OCI-LY1 (cell line): Measurements from ENCODE around the gene INTS3.

Experiments used
- H2AFZ ChIP-seq: fragments of 200-600 bp; sonication (generic), shearing (Covaris generic); 2 replicates; pipeline ENCODE4 v1.6.0; 2014; ENCODE audit warnings: antibody characterized with exemption, mild to moderate bottlenecking, low read length
- H3F3A ChIP-seq: fragments of 200-600 bp; sonication (generic), shearing (Covaris generic); 2 replicates; pipeline ENCODE4 v1.6.0; 2014; ENCODE audit warnings: mild to moderate bottlenecking, antibody characterized with exemption, low read length, moderate library complexity; ENCODE audit not compliant: insufficient read depth
- H3K27ac ChIP-seq: fragments of 200-600 bp; sonication (generic); 2 replicates; pipeline ENCODE4 v1.5.1; 2014; ENCODE audit warnings: low read length, mixed run types, mild to moderate bottlenecking, low read depth; ENCODE audit not compliant: poor library complexity, severe bottlenecking
- H3K27me3 ChIP-seq: fragments of 200-600 bp; sonication (generic); 2 replicates; pipeline ENCODE4 v1.6.0; 2014; ENCODE audit warnings: antibody characterized with exemption, mild to moderate bottlenecking, low read length, moderate library complexity; ENCODE audit not compliant: insufficient read depth
- H3K36me3 ChIP-seq: fragments of 200-600 bp; sonication (generic); 2 replicates; pipeline ENCODE4 v1.6.1; 2014; ENCODE audit warnings: mild to moderate bottlenecking, antibody characterized with exemption, low read length, moderate library complexity, mixed read lengths; ENCODE audit not compliant: insufficient read depth
- H3K4me1 ChIP-seq: fragments of 200-600 bp; sonication (generic); 2 replicates; pipeline ENCODE4 v1.5.1; 2014; ENCODE audit warnings: mild to moderate bottlenecking, low read length, moderate library complexity; ENCODE audit not compliant: insufficient read depth, severe bottlenecking
- H3K4me2 ChIP-seq: fragments of 200-600 bp; sonication (generic), shearing (Covaris generic); 2 replicates; pipeline ENCODE4 v1.6.1; 2014; ENCODE audit warnings: low read length
- H3K4me3 ChIP-seq: fragments of 200-600 bp; sonication (generic); 2 replicates; pipeline ENCODE4 v1.5.1; 2014; ENCODE audit warnings: low read length, low read depth, mild to moderate bottlenecking, mixed read lengths; ENCODE audit not compliant: poor library complexity, severe bottlenecking
- H3K79me2 ChIP-seq: fragments of 200-600 bp; shearing (Covaris generic); 2 replicates; pipeline ENCODE4 v1.6.1; 2016; ENCODE audit warnings: mixed run types, low read length, mixed read lengths; ENCODE audit not compliant: insufficient read depth
- H3K9ac ChIP-seq: fragments of 200-600 bp; sonication (generic), shearing (Covaris generic); 2 replicates; pipeline ENCODE4 v1.6.1; 2014; ENCODE audit warnings: mild to moderate bottlenecking, low read length, mixed read lengths
- H3K9me2 ChIP-seq: fragments of 200-600 bp; sonication (generic), shearing (Covaris generic); 2 replicates; pipeline ENCODE4 v1.6.1; 2014; ENCODE audit warnings: low read depth, mild to moderate bottlenecking, low read length, mixed read lengths
- H3K9me3 ChIP-seq: fragments of 200-600 bp; shearing (Covaris generic); 2 replicates; pipeline ENCODE4 v1.6.1; 2014; ENCODE audit warnings: low read length, mixed read lengths
- H4K20me1 ChIP-seq: fragments of 200-600 bp; sonication (generic), shearing (Covaris generic); 2 replicates; pipeline ENCODE4 v1.6.0; 2016; ENCODE audit warnings: mild to moderate bottlenecking, low read length; ENCODE audit not compliant: insufficient read depth
- EZH2 ChIP-seq: fragments of 200-600 bp; sonication (generic), shearing (Covaris generic); IDR thresholded peaks from 2 replicates; pipeline ENCODE4 v1.8.0; 2017; ENCODE audit warnings: borderline replicate concordance, mixed run types, mild to moderate bottlenecking, antibody characterized with exemption, low read length, moderate library complexity, mixed read lengths
- TF ChIP-seq, protein P1 (sequence below): fragments of 200-600 bp; sonication (generic), shearing (Covaris generic); IDR thresholded peaks from 2 replicates; pipeline ENCODE4 v1.5.1; 2017; ENCODE audit warnings: mild to moderate bottlenecking, antibody characterized with exemption, low read length, moderate library complexity, mixed read lengths

The INTS3 gene

GRCh38 chr1:153776352-153776751 lies 48.5 kb downstream of the INTS3 start:
- Histone ChIP-seq H3K9ac (no peak overlapping the region; the same call in 1 of the 2 replicates), H3K9me3 (no peaks in the 10 kb centered on the region), H3K4me2 (peak overlapping the region; percentile 76), H3K4me1 (peaks cover 12% of the 10 kb centered on the region), H3K27ac (no peak overlapping the region), H3K79me2 (no peaks in the 10 kb centered on the region), H3K27me3 (no peaks in the 10 kb centered on the region), H3K36me3 (peaks cover 29% of the 10 kb centered on the region), H2AFZ (no peak overlapping the region), H3K9me2 (no peaks in the 10 kb centered on the region), H3K4me3 (peak overlapping the region; percentile 64), H4K20me1 (no peaks in the 10 kb centered on the region), H3F3A (no peaks in the 10 kb centered on the region)
- TF ChIP-seq EZH2 = no peak
- TF ChIP-seq, protein P1, sequence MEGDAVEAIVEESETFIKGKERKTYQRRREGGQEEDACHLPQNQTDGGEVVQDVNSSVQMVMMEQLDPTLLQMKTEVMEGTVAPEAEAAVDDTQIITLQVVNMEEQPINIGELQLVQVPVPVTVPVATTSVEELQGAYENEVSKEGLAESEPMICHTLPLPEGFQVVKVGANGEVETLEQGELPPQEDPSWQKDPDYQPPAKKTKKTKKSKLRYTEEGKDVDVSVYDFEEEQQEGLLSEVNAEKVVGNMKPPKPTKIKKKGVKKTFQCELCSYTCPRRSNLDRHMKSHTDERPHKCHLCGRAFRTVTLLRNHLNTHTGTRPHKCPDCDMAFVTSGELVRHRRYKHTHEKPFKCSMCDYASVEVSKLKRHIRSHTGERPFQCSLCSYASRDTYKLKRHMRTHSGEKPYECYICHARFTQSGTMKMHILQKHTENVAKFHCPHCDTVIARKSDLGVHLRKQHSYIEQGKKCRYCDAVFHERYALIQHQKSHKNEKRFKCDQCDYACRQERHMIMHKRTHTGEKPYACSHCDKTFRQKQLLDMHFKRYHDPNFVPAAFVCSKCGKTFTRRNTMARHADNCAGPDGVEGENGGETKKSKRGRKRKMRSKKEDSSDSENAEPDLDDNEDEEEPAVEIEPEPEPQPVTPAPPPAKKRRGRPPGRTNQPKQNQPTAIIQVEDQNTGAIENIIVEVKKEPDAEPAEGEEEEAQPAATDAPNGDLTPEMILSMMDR = no peak

DNA sequence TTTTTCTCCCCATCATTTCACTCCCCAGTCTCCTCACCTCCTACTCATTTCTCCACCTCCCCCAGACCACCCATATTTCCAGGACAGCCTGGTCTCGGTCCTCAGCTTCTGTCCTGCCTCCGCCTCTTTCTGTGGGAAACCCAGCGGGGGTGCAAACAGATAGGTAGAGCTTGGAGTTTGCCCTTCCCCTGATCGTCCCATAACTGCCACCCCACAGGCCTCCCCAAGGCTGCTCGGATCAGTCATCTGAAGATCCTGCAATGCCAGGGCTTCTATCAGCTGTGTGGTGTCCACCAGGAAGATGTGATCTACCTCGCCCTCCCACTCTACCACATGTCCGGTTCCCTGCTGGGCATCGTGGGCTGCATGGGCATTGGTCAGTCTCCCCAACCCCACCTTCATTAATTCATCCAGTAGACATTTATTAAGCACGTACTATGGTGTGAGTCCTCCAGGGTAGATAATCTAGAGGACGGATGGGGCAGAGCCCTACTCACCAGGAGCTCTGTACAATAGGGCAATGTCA lies 49.1 kb downstream of the INTS3 start:
- Histone ChIP-seq H3K4me3 (no peak overlapping the region), H3K27ac (no peak overlapping the region), H3K4me1 (peaks cover 12% of the 10 kb centered on the region)

GRCh38 chr1:153777648-153778047 lies 49.8 kb downstream of the INTS3 start:
- Histone ChIP-seq H3K9me2 (no peaks in the 10 kb centered on the region), H3K9me3 (no peaks in the 10 kb centered on the region), H3K4me1 (peaks cover 12% of the 10 kb centered on the region), H3K27ac (no peak overlapping the region), H3K9ac (no peak overlapping the region), H3K4me3 (no peak overlapping the region), H3F3A (no peaks in the 10 kb centered on the region), H3K36me3 (peaks cover 17% of the 10 kb centered on the region), H4K20me1 (no peaks in the 10 kb centered on the region), H3K79me2 (no peaks in the 10 kb centered on the region), H3K27me3 (no peaks in the 10 kb centered on the region), H2AFZ (no peak overlapping the region), H3K4me2 (no peak overlapping the region)
- no peak for TF ChIP-seq EZH2
- TF ChIP-seq, protein P1 = no peak

More for the DNA sequence above, 49.1 kb downstream of the INTS3 start:
- Histone ChIP-seq H3K27me3 (no peaks in the 10 kb centered on the region), H3K9ac (no peak overlapping the region), H4K20me1 (no peaks in the 10 kb centered on the region), H3F3A (no peaks in the 10 kb centered on the region), H3K9me2 (no peaks in the 10 kb centered on the region), H3K79me2 (no peaks in the 10 kb centered on the region), H2AFZ (no peak overlapping the region), H3K4me2 (no peak overlapping the region), H3K36me3 (peaks cover 24% of the 10 kb centered on the region), H3K9me3 (no peaks in the 10 kb centered on the region)
- TF ChIP-seq EZH2 = no peak
